22Rv1 (cell line): ENCODE data around the gene RAB28.

Experiments used
- ZFX ChIP-seq: fragments of 450-650 bp; IDR thresholded peaks from 2 replicates; pipeline ENCODE4 v1.6.1; 2017; ENCODE audit warnings: antibody characterized with exemption, borderline replicate concordance
- TF ChIP-seq, protein P1 (sequence below): fragments of 450-650 bp; IDR thresholded peaks from 2 replicates; pipeline ENCODE4 v1.5.1; 2017; ENCODE audit warnings: mild to moderate bottlenecking

DNA sequence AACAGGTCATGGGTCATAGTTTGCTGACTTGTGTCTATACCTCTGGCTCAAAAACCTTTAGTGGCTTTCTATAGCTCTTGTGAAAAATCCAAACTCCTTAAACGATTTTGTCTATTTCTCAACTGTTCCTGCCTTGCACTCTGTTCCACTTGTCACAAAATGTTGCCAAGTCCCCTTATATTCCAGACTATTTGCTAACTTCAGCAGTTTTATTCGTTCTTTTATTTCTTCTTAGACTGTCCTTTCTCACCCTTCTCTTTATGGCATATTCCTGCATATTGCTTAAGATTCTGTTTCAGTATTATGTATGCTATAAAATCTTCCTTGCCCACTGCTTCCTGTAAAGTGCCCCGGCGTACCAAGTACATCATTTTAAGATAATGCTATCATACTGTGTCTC, 80.8 kb downstream of the RAB28 start:
- TF ChIP-seq, protein P1, sequence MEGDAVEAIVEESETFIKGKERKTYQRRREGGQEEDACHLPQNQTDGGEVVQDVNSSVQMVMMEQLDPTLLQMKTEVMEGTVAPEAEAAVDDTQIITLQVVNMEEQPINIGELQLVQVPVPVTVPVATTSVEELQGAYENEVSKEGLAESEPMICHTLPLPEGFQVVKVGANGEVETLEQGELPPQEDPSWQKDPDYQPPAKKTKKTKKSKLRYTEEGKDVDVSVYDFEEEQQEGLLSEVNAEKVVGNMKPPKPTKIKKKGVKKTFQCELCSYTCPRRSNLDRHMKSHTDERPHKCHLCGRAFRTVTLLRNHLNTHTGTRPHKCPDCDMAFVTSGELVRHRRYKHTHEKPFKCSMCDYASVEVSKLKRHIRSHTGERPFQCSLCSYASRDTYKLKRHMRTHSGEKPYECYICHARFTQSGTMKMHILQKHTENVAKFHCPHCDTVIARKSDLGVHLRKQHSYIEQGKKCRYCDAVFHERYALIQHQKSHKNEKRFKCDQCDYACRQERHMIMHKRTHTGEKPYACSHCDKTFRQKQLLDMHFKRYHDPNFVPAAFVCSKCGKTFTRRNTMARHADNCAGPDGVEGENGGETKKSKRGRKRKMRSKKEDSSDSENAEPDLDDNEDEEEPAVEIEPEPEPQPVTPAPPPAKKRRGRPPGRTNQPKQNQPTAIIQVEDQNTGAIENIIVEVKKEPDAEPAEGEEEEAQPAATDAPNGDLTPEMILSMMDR, result no peak
- TF ChIP-seq ZFX, result no peak
